Measurements from ENCODE around the gene GALR2. TPM values are rescaled to one million over a fixed set of nuclear protein-coding genes. Genes with fewer than 3 reads are reported as not detected.

The GALR2 gene
- polyA plus RNA-seq, 1 donor (not counting 4 experiments of a cell fraction or from before 2014, with no cell fraction given) = not detected

DNA sequence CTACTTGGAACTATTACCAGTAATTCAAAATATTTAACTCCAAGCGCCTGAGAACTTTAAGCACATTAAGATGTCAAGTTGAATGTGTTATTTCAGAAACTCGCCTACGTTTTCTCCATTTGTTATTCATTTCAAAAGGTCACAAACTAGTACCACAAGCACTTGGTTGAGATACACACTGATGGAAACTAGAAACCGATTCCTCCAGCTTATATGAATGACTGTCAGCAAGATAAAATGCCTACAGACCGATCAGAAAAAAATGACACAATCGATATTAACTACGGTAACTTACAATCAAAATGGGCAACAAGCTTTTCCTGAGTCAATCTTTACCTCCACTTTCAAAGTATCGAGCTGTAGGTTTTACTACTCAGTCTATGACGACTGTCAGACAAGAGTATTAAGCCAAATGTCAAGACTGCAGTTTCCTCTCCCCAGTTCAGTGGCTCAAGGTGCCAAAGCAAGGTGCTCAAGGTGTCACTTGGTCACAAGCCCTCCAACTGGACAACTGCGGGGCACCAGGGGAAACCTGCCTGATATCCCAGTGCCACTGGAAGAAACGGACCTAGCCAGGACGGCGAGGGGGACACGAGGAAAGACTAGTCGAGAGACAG is 2.9 kb upstream of the GALR2 start:
- H3K4me1 ChIP-seq (ENCODE audit: control insufficient read depth, extremely low read depth, insufficient read depth, low read length) = peaks cover 18% of the 10 kb centered on the region
- no peak for DNase-seq (ENCODE audit: low read depth, low spot score)
- peaks cover 4% of the 10 kb centered on the region for H4K20me1 ChIP-seq (ENCODE audit: control insufficient read depth, extremely low read depth, insufficient read depth, low read length)
- peak overlapping the region; percentile 85 to 95 (median 91) for H3K4me3 ChIP-seq (ENCODE audit: control insufficient read depth in 2 of 3, extremely low read depth in 1 of 3, insufficient read depth in 2 of 3, low read depth in 1 of 3, low read length in 3 of 3)
- H3K4me2 ChIP-seq (ENCODE audit: control insufficient read depth, extremely low read depth, insufficient read depth, low read depth, low read length) = peak overlapping the region; percentile 84
- peak overlapping the region; percentile 89 for H3K27ac ChIP-seq (ENCODE audit: control insufficient read depth, insufficient read depth, low read length)
- H3K9me1 ChIP-seq (ENCODE audit: control insufficient read depth, extremely low read depth, insufficient read depth, low read length) = no peaks in the 10 kb centered on the region
- H3K27me3 ChIP-seq (ENCODE audit: control insufficient read depth, extremely low read depth, insufficient read depth, low read length) = peaks cover 33% of the 10 kb centered on the region
- peaks cover 43% of the 10 kb centered on the region for H3K79me2 ChIP-seq (ENCODE audit: control insufficient read depth, insufficient read depth, low read length)
- H3K9ac ChIP-seq (ENCODE audit: control insufficient read depth, extremely low read depth, insufficient read depth, low read length) = peak overlapping the region; percentile 93
- dilution Hi-C loops (cut with MboI; ENCODE audit: extremely low pct_ligation_motif_present, low sequenced_read_pairs) = no loop called here
- FAIRE-seq = no peak
- H3K36me3 ChIP-seq (ENCODE audit: control insufficient read depth in 2 of 2, extremely low read depth in 1 of 2, insufficient read depth in 2 of 2, low read length in 2 of 2) = peaks cover 2 to 6% of the 10 kb centered on the region in 2 experiments
- H2AFZ ChIP-seq (ENCODE audit: control insufficient read depth, low read length) = no peak overlapping the region
- H3K9me3 ChIP-seq (ENCODE audit: control insufficient read depth, low read depth, low read length) = no peaks in the 10 kb centered on the region
- TF ChIP-seq, protein P1, sequence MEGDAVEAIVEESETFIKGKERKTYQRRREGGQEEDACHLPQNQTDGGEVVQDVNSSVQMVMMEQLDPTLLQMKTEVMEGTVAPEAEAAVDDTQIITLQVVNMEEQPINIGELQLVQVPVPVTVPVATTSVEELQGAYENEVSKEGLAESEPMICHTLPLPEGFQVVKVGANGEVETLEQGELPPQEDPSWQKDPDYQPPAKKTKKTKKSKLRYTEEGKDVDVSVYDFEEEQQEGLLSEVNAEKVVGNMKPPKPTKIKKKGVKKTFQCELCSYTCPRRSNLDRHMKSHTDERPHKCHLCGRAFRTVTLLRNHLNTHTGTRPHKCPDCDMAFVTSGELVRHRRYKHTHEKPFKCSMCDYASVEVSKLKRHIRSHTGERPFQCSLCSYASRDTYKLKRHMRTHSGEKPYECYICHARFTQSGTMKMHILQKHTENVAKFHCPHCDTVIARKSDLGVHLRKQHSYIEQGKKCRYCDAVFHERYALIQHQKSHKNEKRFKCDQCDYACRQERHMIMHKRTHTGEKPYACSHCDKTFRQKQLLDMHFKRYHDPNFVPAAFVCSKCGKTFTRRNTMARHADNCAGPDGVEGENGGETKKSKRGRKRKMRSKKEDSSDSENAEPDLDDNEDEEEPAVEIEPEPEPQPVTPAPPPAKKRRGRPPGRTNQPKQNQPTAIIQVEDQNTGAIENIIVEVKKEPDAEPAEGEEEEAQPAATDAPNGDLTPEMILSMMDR (optimal IDR thresholded peaks at IDR 0.05 in 1 of 3, IDR thresholded peaks at IDR 0.05 in 1 of 3, conservative IDR thresholded peaks at IDR 0.05 in 1 of 3; ENCODE audit: extremely low read depth in 1 of 3, insufficient read depth in 2 of 3, low read length in 3 of 3) = no peak

DNA sequence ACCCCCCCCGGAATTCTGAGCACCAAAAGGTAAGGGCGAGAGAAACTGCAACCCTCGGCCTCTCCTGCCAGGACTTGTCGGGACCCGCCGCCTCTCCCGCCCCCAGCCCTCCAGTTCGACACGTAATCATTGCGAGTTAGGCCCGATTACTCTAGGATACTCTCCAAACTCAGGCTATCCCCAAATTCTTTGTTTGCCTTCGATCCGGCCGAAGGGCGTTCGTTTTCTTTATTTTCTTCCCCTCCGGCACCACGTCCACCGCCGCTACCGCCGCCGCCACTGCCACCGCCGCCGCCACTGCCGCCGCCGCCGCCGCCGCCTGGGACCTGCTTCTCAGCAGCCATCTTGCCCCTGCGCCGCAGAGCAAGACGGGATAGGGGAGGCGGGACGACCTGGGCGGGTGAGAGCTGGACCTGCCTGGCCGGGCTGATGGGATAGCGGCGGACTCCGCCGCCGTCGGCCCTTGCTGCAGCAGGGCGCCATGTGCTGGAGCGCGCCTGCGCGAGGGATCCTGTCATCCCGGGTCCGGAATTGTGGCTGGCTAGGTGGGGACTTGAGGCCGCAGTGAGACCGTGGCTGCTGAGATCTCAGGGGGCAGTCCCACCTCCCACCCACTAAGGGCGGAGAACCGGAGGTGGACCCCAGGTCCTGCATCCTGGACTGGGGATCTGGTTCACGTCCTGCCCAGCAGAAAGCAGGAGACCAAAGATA is 2.3 kb upstream of the GALR2 start, which contains the start of gene SRP68:
Gene SRP68, minus strand, starts transcription at position 370 of the 711 bp plus-strand sequence. Its CDS starts 26 bp downstream, at position 344.
- DNase-seq (ENCODE audit: low read depth, low spot score) (peak; percentile 65), FAIRE-seq (peak; percentile 36)
- peaks cover 4% of the 10 kb centered on the region for H4K20me1 ChIP-seq (ENCODE audit: control insufficient read depth, extremely low read depth, insufficient read depth, low read length)
- no peaks in the 10 kb centered on the region for H3K9me1 ChIP-seq (ENCODE audit: control insufficient read depth, extremely low read depth, insufficient read depth, low read length)
- no peaks in the 10 kb centered on the region for H3K9me3 ChIP-seq (ENCODE audit: control insufficient read depth, low read depth, low read length)
- dilution Hi-C loops (cut with MboI; ENCODE audit: extremely low pct_ligation_motif_present, low sequenced_read_pairs) = no loop called here
- peaks cover 2 to 6% of the 10 kb centered on the region in 2 experiments for H3K36me3 ChIP-seq (ENCODE audit: control insufficient read depth in 2 of 2, extremely low read depth in 1 of 2, insufficient read depth in 2 of 2, low read length in 2 of 2)
- peak within 1 kb of the TSS; percentile 89 for H3K27ac ChIP-seq (ENCODE audit: control insufficient read depth, insufficient read depth, low read length)
- peak within 1 kb of the TSS; percentile 99 for H2AFZ ChIP-seq (ENCODE audit: control insufficient read depth, low read length)
- H3K4me3 ChIP-seq (ENCODE audit: control insufficient read depth in 2 of 3, extremely low read depth in 1 of 3, insufficient read depth in 2 of 3, low read depth in 1 of 3, low read length in 3 of 3) = peak within 1 kb of the TSS; percentile 85 to 95 (median 91)
- H3K9ac ChIP-seq (ENCODE audit: control insufficient read depth, extremely low read depth, insufficient read depth, low read length) = peak within 1 kb of the TSS; percentile 93
- peaks cover 40% of the 10 kb centered on the region for H3K27me3 ChIP-seq (ENCODE audit: control insufficient read depth, extremely low read depth, insufficient read depth, low read length)
- peaks cover 43% of the 10 kb centered on the region for H3K79me2 ChIP-seq (ENCODE audit: control insufficient read depth, insufficient read depth, low read length)
- H3K4me2 ChIP-seq (ENCODE audit: control insufficient read depth, extremely low read depth, insufficient read depth, low read depth, low read length) = peak within 1 kb of the TSS; percentile 99
- no peak for TF ChIP-seq EZH2 (IDR thresholded peaks at IDR 0.05; ENCODE audit: low read length)
- TF ChIP-seq, protein P1 (optimal IDR thresholded peaks at IDR 0.05 in 1 of 3, IDR thresholded peaks at IDR 0.05 in 1 of 3, conservative IDR thresholded peaks at IDR 0.05 in 1 of 3; ENCODE audit: extremely low read depth in 1 of 3, insufficient read depth in 2 of 3, low read length in 3 of 3) = no peak
- peaks cover 19% of the 10 kb centered on the region for H3K4me1 ChIP-seq (ENCODE audit: control insufficient read depth, extremely low read depth, insufficient read depth, low read length)
